Stimulated activated CD8-positive, alpha-beta memory T cell treated with anti-CD3 and anti-CD28 coated beads, Interleukin-12 subunit alpha, Interleukin-12 subunit beta, amount 100 ng/mL, for 24 hours (primary cell): ENCODE results near the gene KRTAP5-3.
A peak's percentile ranks its signal among the peaks of the same experiment; 100 is the strongest.
"Not testable (repeated sequence)": the region's sequence is repeated elsewhere in the genome, so short reads cannot be mapped to it uniquely, and the experiment has no call there.

Experiments used
- DNase-seq: peaks from one replicate; pipeline ENCODE4 v3.0.0-alpha.2; 2020; ENCODE audit errors: extremely low read depth

KRTAP5-3 gene

DNA sequence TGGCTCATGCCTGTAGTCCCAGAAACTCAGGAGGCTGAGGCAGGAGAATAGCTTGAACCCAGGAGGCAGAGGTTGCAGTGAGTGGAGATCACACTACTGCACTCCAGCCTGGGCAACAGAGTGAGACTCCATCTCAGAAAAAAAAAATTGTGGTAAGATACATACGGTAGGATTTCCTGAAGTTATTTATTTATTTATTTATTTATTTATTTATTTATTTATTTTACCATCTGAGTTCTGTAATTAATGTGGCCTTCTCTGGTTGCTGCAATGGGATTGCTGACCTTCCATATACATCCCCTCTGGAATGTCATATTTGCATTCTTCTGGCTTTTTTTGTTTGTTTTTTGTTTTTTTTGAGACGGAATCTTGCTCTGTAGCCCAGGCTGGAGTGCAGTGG, 25.4 kb downstream of the KRTAP5-3 start:
- DNase-seq, result not testable (repeated sequence)

DNA sequence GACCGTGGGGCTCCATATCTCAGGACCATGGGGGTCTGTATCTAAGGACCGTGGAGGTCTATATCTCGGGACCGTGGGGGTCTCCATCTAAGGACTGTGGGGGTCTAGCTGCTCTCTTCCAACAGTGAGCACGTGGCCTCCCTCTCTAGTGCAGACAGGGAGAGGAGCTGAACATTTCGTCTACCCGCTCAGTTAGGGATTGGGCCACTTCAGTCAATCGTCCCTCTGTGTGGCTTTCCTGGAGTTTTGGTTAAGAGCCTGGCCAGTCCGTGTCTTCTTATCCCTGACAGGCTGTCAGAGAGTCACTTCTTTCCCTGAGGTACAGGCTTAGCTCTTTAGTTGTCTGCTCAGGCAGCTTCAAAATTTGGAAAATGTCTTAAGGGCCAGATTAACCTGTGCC, 26.3 kb downstream of the KRTAP5-3 start:
- no peak for DNase-seq

DNA sequence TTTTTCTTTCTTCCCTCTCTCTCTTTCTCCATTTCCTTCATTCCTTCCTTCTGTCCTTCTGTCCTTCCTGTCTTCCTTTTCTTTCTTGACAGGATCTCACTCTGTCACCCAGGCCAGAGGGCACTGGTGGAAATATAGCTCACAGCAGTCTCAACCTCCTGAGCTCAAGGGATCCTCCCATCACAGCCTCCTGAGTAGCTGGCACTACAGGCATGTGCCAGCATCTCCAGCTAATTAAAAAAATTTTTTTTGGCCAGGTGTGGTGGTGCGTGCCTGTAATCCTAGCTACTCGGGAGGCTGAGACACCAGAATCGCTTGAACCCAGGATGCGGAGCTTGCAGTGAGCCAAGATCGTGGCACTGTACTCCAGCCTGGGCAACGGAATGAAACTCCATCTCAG, 31.4 kb downstream of the KRTAP5-3 start:
- no peak for DNase-seq

GRCh38 chr11:1575756-1576155, 32.5 kb downstream of the KRTAP5-3 start:
- not testable (repeated sequence) for DNase-seq

DNA sequence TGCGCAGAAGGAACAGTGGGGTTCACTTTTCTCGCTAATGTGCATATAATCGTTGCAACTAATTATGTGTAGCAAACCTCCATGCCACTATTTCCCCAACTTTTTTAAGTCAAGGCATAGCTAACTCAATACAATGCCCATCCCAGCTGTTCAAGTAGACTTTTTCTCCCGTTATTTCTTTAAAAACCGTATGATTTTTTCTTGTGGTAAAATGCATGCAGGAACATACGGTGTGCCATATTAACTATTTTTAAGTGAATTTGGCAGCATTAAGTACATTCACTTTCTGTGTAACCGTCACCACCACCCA, 33.4 kb downstream of the KRTAP5-3 start:
- no peak for DNase-seq

DNA sequence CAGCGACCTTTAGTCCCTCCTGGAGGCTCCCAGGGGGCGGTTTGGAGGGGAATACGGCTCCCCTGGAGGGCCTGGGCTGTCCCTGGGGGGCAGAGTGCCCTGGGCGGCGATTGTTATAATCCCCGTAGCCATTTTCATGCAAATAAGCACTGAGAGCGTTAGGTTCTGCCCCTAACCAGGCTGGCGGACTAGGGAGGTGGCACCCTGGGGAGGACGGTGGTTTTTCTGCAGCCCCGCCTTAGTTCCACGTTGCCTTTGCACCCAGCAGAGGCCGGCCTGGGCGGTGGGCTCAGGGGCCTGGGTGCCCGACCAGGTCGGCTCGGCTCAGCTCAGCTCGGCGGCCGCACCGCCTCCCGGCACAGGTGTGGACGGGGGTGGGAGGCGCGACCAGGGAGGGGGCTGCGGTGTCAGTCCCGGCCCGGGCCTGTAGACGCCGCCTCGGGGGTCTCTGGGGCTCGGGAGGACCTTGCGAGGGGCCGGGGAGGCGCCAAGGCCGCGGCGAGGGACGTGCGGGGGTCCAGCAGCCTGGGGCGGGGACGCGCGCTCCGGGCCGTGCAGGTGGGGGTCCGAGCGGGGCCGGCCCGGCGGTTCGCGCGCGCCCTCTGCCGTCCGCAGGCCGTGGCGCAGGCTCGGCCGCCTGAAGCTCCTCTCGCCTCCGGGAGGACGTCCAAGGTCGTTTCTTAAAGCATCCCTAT, 33.9 kb downstream of the KRTAP5-3 start:
- no peak for DNase-seq

- no peak for DNase-seq
Measured at GRCh38 chr11:1573903-1574237, 34.4 kb downstream of the KRTAP5-3 start.

DNA sequence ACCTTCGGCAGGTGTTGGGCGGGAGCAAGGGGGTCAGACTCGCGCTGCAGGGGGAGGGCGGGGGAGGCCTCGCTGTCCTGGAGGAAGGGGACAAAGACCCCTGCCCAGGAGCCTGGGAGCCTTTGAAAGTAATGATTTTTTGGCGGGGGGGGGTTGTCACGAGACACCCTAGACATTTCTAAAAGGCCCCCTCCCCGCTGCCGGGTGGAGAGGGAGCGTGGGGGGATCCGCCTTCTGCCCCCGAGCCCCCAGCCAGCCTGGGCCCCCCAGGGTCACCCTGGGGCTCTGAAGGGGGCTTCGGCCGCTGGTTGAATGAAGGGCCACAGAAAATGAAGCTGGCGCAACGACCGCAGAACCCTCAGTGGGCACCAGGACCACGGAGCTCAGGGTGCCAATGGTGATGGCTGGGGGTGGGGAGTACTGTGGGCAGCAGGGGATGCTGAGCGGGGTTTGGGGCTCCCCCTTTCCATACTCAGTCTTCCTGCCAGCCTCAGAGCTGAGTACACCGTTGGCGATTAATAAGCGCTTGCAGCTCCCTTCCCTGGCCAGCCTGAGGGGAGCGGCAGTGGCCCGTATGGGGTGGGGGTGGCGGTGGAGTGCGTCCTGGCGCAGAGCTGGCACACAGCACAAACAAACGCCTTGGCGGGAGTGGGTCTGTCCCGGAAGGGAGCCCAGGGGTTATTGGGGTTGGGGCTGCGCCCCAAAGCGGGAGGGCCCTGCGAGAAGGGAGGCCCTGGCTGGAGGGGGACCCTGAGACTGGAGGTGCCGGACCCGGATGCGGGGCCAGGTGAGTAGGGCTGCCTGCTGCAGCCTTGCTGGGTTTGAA, 35.0 kb downstream of the KRTAP5-3 start:
- no peak for DNase-seq

DNA sequence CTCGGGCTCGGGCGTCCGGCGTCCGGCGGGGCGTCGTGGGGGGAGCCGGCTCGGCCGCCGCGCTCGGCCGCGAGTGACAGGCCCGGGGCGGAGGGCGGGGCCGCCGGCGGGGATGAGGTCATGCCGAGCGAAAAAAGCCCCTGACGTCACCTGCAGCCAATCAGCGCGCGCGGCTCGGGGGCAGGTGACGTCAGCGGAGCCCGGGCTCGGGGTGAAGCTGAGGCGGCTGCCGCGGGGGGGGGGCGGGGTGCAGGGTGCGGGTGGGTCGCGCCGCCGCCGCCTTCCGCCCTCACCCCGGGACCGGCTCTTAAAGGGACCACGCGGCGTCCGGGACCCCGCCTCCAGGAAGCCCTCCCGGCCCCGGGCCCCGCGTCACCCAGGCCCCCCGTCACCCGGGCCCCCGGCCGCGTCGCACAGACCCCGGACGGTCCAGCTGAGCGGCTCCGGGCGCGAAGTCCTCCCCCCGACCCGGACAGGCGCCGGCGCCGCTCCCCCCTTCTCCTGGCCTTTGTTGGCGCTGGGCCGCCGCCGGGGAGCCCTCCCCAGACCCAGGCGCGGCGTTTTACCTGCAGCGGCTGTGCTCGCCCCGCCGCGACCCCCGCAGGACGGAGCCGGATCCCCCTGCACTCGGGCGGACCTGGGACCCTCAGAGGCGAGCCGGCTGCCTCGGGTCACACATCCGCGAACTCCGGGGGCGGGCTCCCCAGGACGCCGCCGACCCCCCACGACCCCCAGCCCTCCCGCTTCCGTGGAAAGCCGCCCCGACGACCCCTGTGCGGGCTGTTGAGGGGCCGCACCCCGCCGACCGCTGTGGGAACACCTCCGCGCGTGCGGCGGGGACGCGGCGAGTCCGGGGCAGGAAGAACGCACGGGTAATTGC, 35.8 kb downstream of the KRTAP5-3 start, which contains the start of gene DUSP8:
Gene DUSP8, minus strand, starts transcription at position 75 of the 880 bp plus-strand sequence. CDS start 6,445 bp downstream, outside the sequence.
- peak; percentile 83 for DNase-seq

DNA sequence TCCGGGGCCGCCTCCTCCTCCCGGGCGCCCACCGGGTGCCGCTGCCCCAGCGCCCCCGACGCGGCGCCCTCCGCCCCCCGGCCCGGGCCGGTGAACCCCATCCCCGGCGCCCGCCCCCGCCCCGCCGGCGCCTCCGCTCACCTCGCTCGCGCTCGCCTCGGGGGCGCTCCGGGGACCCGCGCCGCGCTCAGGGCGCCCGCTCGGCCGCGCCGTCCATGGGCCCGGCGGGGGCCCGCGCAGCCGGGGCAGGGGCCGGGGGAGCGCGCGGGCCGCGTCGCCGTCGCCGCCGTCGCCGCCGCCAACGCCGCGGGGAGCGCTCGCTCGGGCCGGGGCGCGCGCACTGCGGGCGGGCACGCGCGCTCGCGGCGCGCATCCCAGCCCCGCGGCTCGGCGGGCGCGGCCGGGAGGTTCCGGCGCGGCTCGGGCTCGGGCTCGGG, 36.5 kb downstream of the KRTAP5-3 start:
- no peak for DNase-seq

- no peak for DNase-seq
Measured at GRCh38 chr11:1570896-1571759, 37.1 kb downstream of the KRTAP5-3 start.

GRCh38 chr11:1570531-1570895, 37.8 kb downstream of the KRTAP5-3 start:
- no peak for DNase-seq

DNA sequence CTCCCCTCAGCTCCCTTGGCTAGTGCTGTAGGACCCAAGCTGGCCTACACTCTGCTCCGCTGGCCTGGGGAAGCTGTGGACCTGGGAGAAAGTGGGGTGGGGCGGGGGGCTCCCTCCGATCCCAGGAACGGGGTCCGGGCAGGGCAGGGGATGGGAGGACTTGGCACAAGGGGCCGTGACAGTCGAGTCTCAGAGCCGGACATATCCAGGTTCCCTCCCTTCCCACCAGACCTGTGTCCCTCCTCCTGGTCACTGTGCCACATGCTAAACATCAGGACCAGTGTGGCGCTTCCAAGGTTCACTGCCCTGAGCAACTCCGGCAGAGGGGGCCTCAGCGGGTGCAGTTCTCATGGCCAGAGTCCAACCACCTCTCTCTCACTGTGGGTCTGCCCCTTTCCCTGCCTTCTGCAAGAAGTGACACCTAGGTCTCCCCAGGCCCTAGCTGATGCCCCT, 38.2 kb downstream of the KRTAP5-3 start:
- no peak for DNase-seq

GRCh38 chr11:1569251-1569780, 38.9 kb downstream of the KRTAP5-3 start:
- no peak for DNase-seq

DNA sequence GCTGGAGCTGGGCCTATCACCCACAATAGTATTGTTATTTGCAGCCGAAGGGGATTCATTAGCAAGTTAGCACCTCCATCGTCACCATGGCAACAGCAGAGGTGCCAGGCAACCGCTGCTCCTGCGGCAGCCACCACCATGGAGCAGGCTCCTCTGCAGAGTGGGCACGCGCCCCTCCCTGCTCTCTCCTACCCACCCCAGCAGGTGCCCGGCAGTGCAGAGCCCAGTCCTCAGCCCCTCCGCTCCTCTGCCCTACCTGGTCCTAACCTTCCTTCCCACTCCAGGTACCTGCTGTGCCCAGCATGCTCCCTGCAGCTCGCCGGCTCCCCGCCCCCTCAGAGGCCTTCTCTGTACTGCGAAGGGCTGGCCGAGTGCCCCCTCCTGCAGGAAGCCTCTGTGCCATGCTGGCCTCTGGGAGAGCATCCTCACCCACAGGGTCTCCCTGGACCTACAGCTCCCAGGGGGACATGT, 39.8 kb downstream of the KRTAP5-3 start:
- DNase-seq, result no peak

DNA sequence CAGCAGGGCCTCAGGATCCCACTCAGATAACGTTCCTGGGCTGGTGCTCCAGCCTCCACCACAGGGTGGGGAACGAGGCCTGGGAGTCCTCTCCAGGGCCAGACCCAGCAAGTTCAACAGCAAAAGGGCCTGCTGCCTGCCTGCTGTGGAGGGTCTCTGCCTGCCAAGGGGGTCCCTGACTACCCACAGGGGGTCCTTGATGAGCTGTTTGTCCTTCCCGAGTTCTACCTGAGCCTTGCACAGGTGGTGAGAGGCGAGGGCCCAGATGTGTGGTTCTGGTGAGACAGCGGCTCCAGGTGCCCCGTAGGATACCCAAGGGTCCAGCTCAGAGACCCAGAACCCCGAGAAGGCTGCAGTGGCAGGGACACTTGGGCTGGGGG, 40.6 kb downstream of the KRTAP5-3 start:
- DNase-seq, result no peak

DNA sequence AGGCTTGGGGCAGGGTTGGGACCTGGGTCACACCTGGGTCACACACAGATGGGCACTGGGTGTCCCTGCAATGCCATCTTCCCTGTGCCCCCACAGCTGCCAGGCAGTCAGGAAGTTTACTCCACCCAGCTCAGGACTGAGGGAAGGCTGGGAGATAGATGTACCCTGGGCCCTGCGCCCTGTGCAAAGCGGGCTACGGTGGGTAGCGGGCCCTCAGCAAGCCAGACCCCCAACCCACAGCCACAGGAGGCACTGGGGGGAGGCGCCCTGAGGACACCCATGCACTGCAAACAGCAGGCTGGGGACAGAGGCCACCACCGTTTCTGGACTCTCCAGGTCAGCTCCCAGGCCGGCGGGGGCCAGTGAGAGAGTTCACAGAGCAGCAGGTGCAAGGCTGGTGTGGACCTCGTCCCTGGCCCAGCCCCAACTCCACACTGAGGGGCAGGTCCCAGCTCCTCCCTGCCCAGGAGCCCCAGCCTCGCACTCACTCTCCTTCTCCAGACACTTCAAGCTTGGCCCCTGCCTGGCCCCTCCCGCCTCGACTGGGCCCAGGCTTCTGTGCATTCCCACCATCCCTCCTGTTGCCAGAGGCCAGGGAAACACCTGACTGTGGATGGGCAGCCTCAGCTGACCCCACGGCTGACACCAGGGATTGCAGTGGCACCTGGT, 41.1 kb downstream of the KRTAP5-3 start:
- DNase-seq, result no peak

DNA sequence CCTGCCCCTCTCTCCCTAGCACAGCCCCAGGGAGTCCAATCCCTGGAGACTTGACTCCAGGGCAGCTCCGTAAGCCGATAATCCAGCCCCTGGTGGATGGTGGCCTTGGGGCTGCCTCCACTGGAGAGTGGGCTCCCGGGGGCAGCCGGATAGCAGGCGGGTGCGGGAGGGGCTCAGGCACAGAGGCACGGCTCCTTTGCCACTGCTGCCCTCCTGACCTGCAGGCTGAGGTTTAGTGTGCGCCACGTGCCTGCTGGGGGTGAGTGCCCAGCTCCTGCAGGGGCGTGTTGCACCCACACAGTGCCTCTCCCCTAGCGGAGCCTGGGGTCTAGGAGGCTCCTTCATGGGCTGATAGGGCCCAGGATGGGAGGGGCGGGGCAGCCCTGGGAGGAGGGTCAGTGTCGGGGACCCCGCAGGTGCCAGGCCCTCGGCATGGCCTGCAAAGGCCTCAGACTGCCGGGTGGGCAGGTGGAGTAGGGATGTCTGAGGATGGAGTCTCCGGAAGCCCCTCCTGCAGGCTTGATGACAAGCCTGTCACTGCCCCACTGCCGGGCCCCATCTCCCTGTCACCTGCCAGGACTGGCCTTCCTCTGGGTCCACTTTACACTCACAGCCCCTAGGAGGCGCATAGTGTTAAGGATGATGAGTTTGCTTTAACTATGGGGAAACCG, 41.7 kb downstream of the KRTAP5-3 start:
- no peak for DNase-seq

GRCh38 chr11:1565904-1566247, 42.4 kb downstream of the KRTAP5-3 start:
- DNase-seq, result no peak
